A673 (cell line): ENCODE measurements around the gene TRPC6. TPM values are rescaled to one million over a fixed set of nuclear protein-coding genes. Genes with fewer than 3 reads are reported as not detected.

Source experiments
- BruUV-seq: library from RNA; stranded (reverse); fragments of 400-500 nt; replicated peaks from 2 replicates; lab custom pipeline; 2021; lab: Mats Ljungman, UMichigan
- CTCF ChIA-PET: fragments of 300-600 bp; sonication (Branson Sonifier 250); formaldehyde crosslinking; loops from one replicate; lab custom pipeline; 2022; ENCODE audit warnings: antibody characterized with exemption; lab: Charles Lee
- POLR2A ChIA-PET: fragments of 300-600 bp; sonication (Branson Sonifier 250); formaldehyde crosslinking; loops from one replicate; lab custom pipeline; 2022; ENCODE audit warnings: antibody characterized with exemption; ENCODE audit not compliant: low non-redundant PET; lab: Charles Lee
- DNase-seq: peaks from one replicate; pipeline ENCODE4 v3.0.0-alpha.2; 2015; ENCODE audit warnings: low spot score
- H3K27ac ChIP-seq: fragments of 200-600 bp; sonication (generic); 2 replicates; pipeline ENCODE4 v1.5.1; 2016; ENCODE audit warnings: mixed run types, low read depth, mild to moderate bottlenecking, mixed read lengths, antibody characterized with exemption, low read length; ENCODE audit not compliant: poor library complexity, severe bottlenecking
- H3K27me3 ChIP-seq: fragments of 200-600 bp; sonication (generic); replicated peaks from 2 replicates; pipeline ENCODE4 v1.6.1; 2017; ENCODE audit warnings: mixed run types, low read depth, mild to moderate bottlenecking, mixed read lengths, antibody characterized with exemption, low read length; ENCODE audit not compliant: insufficient read depth, poor library complexity
- H3K36me3 ChIP-seq: fragments of 200-600 bp; sonication (generic); 2 replicates; pipeline ENCODE4 v1.6.1; 2016; ENCODE audit warnings: mixed run types, mild to moderate bottlenecking, mixed read lengths, antibody characterized with exemption, low read length; ENCODE audit not compliant: insufficient read depth, poor library complexity, severe bottlenecking
- H3K4me1 ChIP-seq: fragments of 200-600 bp; sonication (generic); 2 replicates; pipeline ENCODE4 v1.6.1; 2017; ENCODE audit warnings: mixed run types, mild to moderate bottlenecking, mixed read lengths, antibody characterized with exemption, low read length; ENCODE audit not compliant: insufficient read depth, poor library complexity, severe bottlenecking
- H3K4me3 ChIP-seq: fragments of 200-600 bp; sonication (generic); 2 replicates; pipeline ENCODE4 v1.5.1; 2016; ENCODE audit warnings: low read depth, mixed run types, mild to moderate bottlenecking, mixed read lengths, low read length; ENCODE audit not compliant: poor library complexity, severe bottlenecking
- H3K9me3 ChIP-seq: fragments of 200-600 bp; sonication (generic); 2 replicates; pipeline ENCODE4 v1.6.1; 2016; ENCODE audit warnings: mixed run types, low read depth, mild to moderate bottlenecking, mixed read lengths, antibody characterized with exemption, low read length; ENCODE audit not compliant: poor library complexity, severe bottlenecking
- EZH2 ChIP-seq: fragments of 200-600 bp; sonication (generic); IDR thresholded peaks from 2 replicates; pipeline ENCODE4 v1.6.1; 2017; ENCODE audit warnings: borderline replicate concordance, low read depth, mild to moderate bottlenecking, mixed read lengths, antibody characterized with exemption, low read length; ENCODE audit not compliant: poor library complexity, severe bottlenecking
- intact Hi-C: fragments of 100-400 bp; cut with micrococcal nuclease; formaldehyde crosslinking; loops from one replicate; pipeline ENCODE4 v1.10.0; 2022; ENCODE audit not compliant: unreplicated experiment
- total RNA-seq: library from RNA; stranded (reverse); gene quantifications from 2 replicates; pipeline ENCODE4 v1.2.3, GENCODE V29; 2021
- TF ChIP-seq, protein P1 (sequence below): fragments of 300-800, 200-600 bp; sonication (generic); conservative IDR thresholded peaks from 2 replicates; pipeline ENCODE4 v1.5.1; 2017; ENCODE audit warnings: low read depth, mild to moderate bottlenecking, antibody characterized with exemption, low read length, moderate library complexity, mixed read lengths

The TRPC6 gene
- total RNA-seq, 1 experiment from 2014 or later = not detected

DNA sequence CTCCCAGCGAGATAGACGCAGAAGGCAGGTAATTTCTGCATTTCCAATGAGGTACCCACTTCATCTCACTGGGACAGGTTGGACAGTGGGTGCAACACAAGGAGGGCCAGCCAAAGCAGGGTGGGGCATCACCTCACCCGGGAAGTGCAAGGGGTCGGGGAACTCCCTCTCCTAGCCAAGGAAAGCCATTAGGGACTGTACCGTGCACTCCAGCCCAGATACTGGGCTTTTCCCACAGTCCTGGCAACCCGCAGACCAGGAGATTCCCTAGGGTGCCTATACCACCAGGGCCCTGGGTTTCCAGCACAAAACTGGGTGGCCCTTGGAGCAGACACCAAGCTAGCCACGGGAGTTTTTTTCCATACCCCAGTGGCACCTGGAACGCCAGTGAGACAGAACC is 17.2 kb downstream of the TRPC6 start:
- CTCF ChIA-PET = no interaction called here
- no TSS peak for BruUV-seq
- Histone ChIP-seq H3K27me3 (peaks cover 5% of the 10 kb centered on the region), H3K4me1 (no peaks in the 10 kb centered on the region), H3K9me3 (no peaks in the 10 kb centered on the region), H3K27ac (no peak overlapping the region), H3K36me3 (no peaks in the 10 kb centered on the region), H3K4me3 (no peak overlapping the region)
- intact Hi-C loops = no loop called here
- DNase-seq = no peak
- no peak for TF ChIP-seq EZH2
- TF ChIP-seq, protein P1, sequence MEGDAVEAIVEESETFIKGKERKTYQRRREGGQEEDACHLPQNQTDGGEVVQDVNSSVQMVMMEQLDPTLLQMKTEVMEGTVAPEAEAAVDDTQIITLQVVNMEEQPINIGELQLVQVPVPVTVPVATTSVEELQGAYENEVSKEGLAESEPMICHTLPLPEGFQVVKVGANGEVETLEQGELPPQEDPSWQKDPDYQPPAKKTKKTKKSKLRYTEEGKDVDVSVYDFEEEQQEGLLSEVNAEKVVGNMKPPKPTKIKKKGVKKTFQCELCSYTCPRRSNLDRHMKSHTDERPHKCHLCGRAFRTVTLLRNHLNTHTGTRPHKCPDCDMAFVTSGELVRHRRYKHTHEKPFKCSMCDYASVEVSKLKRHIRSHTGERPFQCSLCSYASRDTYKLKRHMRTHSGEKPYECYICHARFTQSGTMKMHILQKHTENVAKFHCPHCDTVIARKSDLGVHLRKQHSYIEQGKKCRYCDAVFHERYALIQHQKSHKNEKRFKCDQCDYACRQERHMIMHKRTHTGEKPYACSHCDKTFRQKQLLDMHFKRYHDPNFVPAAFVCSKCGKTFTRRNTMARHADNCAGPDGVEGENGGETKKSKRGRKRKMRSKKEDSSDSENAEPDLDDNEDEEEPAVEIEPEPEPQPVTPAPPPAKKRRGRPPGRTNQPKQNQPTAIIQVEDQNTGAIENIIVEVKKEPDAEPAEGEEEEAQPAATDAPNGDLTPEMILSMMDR = no peak
- POLR2A ChIA-PET = no interaction called here

DNA sequence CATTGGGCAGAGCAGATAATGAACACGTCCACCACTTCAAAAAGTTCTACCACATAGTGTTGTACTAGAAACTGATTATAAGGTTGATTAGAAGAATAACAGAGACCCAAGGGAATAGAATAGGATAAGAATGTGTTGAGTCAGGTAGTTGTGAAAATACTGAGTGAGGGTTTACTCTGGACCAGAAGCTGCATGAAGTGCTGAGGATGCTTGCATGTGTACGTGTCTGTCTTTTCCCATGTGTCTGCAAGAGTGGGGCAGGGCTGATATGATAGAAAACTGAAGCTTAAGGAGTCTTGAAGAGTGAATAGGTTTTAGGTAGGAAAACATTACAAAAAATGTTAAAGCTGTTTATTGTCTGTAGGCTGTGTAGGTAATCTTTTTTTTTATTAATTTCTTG is 20.6 kb downstream of the TRPC6 start:
- no peak overlapping the region for H3K27ac ChIP-seq
- ChIA-PET POLR2A (no interaction called here), CTCF (no interaction called here)
- no peak overlapping the region for H3K4me3 ChIP-seq
- peaks cover 12% of the 10 kb centered on the region for H3K27me3 ChIP-seq
- no TSS peak for BruUV-seq
- H3K4me1 ChIP-seq = no peaks in the 10 kb centered on the region
- no peaks in the 10 kb centered on the region for H3K9me3 ChIP-seq
- intact Hi-C loops = no loop called here
- no peaks in the 10 kb centered on the region for H3K36me3 ChIP-seq
- TF ChIP-seq, protein P1 = no peak
- TF ChIP-seq EZH2 = no peak
- DNase-seq = no peak

DNA sequence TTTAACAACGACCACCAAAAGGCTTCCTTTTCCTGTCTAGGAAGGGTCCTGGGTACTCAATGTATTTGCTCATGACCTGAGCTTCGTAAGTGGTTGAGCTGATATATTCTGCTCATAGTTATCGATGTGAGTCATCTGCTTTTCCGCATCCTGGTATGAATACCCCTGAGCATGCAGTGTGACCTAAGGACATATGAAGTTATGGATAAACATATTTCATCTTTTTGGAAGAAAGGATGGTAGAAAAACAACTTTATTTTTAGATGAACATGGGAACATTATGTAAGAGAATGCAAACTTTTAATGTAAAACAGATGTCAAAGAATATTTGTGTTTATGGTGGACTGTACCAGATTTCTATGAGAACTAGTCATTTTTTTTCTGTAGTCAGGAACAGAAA is 28.4 kb downstream of the TRPC6 start:
- TF ChIP-seq EZH2 = no peak
- TF ChIP-seq, protein P1 = no peak
- H3K4me1 ChIP-seq = no peaks in the 10 kb centered on the region
- ChIA-PET POLR2A (no interaction called here), CTCF (no interaction called here)
- H3K9me3 ChIP-seq = no peaks in the 10 kb centered on the region
- no peaks in the 10 kb centered on the region for H3K36me3 ChIP-seq
- H3K4me3 ChIP-seq = no peak overlapping the region
- H3K27me3 ChIP-seq = no peaks in the 10 kb centered on the region
- H3K27ac ChIP-seq = no peak overlapping the region
- no peak for DNase-seq
- intact Hi-C loops = no loop called here
- BruUV-seq = no TSS peak
